Kidney epithelial cell (primary cell): Measurements from ENCODE around the gene SLC7A14. TPM values are rescaled to one million over a fixed set of nuclear protein-coding genes. Genes with fewer than 3 reads are reported as not detected.

Source experiments
- DNase-seq: peaks from one replicate; pipeline ENCODE4 v3.0.0-alpha.2; 2010; ENCODE audit warnings: low read depth
- H3K27me3 ChIP-seq: 2 replicates; pipeline ENCODE4 v1.6.0; 2011; ENCODE audit warnings: low read length; ENCODE audit not compliant: control insufficient read depth, insufficient read depth
- H3K36me3 ChIP-seq: 2 replicates; pipeline ENCODE4 v1.5.1; 2011; ENCODE audit warnings: low read length; ENCODE audit not compliant: control insufficient read depth, insufficient read depth
- H3K4me3 ChIP-seq: 2 replicates; pipeline ENCODE4 v1.5.1; 2011; ENCODE audit warnings: low read depth, mild to moderate bottlenecking, control low read depth, low read length
- total RNA-seq: library from RNA; depleted of rRNA; stranded (reverse); fragments of >200 nt; gene quantifications from 2 replicates; pipeline ENCODE4 v1.2.3, GENCODE V29; 2015
- TF ChIP-seq, protein P1 (sequence below): IDR thresholded peaks from 2 replicates; pipeline ENCODE4 v1.5.1; 2011; ENCODE audit warnings: mild to moderate bottlenecking, moderate library complexity, low read length, control low read depth, inconsistent platforms; ENCODE audit not compliant: insufficient read depth, poor library complexity, severe bottlenecking

SLC7A14 gene
- total RNA-seq, 1 donor from 2014 or later: not detected

- DNase-seq: no peak
- Histone ChIP-seq H3K27me3 (no peaks in the 10 kb centered on the region), H3K4me3 (no peak overlapping the region), H3K36me3 (no peaks in the 10 kb centered on the region)
- TF ChIP-seq, protein P1, sequence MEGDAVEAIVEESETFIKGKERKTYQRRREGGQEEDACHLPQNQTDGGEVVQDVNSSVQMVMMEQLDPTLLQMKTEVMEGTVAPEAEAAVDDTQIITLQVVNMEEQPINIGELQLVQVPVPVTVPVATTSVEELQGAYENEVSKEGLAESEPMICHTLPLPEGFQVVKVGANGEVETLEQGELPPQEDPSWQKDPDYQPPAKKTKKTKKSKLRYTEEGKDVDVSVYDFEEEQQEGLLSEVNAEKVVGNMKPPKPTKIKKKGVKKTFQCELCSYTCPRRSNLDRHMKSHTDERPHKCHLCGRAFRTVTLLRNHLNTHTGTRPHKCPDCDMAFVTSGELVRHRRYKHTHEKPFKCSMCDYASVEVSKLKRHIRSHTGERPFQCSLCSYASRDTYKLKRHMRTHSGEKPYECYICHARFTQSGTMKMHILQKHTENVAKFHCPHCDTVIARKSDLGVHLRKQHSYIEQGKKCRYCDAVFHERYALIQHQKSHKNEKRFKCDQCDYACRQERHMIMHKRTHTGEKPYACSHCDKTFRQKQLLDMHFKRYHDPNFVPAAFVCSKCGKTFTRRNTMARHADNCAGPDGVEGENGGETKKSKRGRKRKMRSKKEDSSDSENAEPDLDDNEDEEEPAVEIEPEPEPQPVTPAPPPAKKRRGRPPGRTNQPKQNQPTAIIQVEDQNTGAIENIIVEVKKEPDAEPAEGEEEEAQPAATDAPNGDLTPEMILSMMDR: no peak
Measured at GRCh38 chr3:170485696-170486095, 100.2 kb downstream of the SLC7A14 start.

DNA sequence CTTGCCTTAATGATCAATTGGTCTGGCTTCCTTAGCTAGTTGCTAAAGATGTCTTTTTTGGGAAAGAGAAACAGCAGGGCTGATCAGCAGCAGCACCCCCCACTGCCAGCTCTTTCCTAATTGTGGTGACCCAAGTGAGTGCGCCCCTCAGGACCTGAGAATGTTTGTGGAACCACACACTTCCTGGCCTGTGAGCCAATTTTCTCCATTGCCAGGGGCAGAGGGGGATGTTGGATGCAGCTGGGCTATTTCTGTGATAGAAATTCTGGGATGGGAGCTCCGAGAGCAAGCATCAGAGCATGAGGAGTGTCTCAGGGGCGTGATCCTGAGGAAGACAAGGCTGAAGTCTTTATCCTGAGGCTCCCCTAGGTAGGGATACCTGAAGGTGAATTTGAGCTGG, 100.6 kb downstream of the SLC7A14 start:
- Histone ChIP-seq H3K4me3 (no peak overlapping the region), H3K36me3 (no peaks in the 10 kb centered on the region), H3K27me3 (no peaks in the 10 kb centered on the region)
- TF ChIP-seq, protein P1: no peak
- DNase-seq: no peak

DNA sequence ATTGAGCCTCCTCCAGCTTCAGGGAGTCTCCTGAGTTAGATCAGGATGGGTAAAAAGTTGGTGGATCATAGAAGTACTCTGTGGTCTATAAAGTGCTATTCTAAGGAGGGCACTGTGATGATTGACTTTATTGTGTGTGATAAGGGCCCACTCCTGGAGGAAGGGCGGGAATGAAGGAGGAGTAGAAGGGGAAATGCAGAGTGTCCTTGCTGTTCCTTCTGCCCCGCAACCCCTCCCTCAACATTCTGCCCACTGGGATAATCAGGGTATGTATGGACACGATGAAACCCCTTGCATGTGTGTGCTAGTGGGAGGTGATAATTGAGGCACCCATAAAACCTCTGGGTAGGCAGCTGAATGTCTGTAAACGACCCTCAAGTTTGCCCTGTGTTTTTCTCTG, 101.0 kb downstream of the SLC7A14 start:
- TF ChIP-seq, protein P1: no peak
- Histone ChIP-seq H3K27me3 (no peaks in the 10 kb centered on the region), H3K36me3 (no peaks in the 10 kb centered on the region), H3K4me3 (no peak overlapping the region)
- DNase-seq: no peak

DNA sequence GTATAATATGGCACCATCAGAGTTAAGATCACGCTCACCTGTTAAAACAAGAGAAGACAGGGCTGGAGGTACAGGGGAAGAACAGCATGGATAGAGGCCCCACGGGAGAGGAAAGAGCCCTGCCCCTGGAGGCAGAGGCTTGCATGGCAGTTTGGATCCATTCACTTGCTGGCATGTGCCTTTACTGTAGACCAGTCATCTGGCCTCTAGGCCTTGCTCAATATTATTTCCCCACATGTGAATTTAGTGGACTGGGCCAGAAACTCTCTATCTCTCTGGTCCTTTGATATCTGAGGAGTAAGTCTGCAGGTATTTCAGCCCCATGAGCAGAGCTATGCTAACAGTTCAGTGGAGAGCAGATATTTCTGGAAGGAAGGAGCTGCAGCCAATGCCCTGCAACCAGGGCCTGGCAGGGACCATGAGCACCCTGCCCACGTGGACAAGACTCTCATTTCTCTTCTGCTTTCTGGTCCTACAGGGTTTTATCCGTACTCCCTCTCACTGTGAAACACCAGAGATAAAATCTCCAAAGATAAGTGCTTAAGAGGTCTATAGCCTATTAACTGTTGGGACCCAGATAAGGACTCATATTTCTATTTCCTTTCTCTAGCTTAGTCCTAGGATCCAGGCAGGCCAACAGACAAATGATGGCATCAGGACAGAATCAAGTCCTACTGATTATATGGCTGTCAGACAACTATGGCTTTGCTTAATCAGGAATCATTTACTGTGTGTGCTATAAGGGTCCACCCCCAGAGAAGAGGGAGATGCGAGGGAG, 102.2 kb downstream of the SLC7A14 start:
- DNase-seq: no peak
- H3K4me3 ChIP-seq: no peak overlapping the region
- H3K36me3 ChIP-seq: no peaks in the 10 kb centered on the region
- TF ChIP-seq, protein P1: peak; percentile 16
- no peaks in the 10 kb centered on the region for H3K27me3 ChIP-seq

GRCh38 chr3:170482199-170482598, 103.7 kb downstream of the SLC7A14 start:
- H3K4me3 ChIP-seq: no peak overlapping the region
- no peaks in the 10 kb centered on the region for H3K36me3 ChIP-seq
- TF ChIP-seq, protein P1: no peak
- DNase-seq: no peak
- no peaks in the 10 kb centered on the region for H3K27me3 ChIP-seq

DNA sequence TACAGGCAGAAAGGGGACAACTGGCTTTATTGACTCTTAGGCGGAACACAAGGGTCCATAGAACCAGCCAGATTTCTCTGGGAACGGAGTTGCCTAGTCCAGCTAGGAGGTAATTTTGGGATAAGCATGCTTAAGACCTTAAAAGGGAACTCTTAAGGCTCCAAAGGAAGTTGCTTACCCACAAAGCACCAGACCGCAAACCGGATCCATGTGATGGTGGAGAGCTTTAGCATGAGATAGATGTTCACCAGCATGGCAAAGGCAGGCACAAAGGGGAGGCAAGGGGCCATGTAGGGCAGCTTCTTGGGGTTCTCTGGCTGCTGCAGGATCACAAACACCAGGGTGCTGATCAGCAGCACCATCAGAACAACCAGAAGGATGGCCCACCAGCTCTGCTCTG, 105.8 kb downstream of the SLC7A14 start:
- no peak for DNase-seq
- TF ChIP-seq, protein P1: no peak
- no peaks in the 10 kb centered on the region for H3K36me3 ChIP-seq

More for the DNA sequence above, 105.8 kb downstream of the SLC7A14 start:
- no peaks in the 10 kb centered on the region for H3K27me3 ChIP-seq
- no peak overlapping the region for H3K4me3 ChIP-seq
